WTC11 (cell line): ENCODE measurements around the gene PGAP6.

Source experiments
- CBFB ChIP-seq: sonication (generic); formaldehyde crosslinking; IDR thresholded peaks from 2 replicates; pipeline ENCODE4 v1.8.1; 2022; ENCODE audit warnings: mild to moderate bottlenecking, low read depth, missing genetic modification reagents
- CREB1 ChIP-seq: sonication (generic); formaldehyde crosslinking; IDR thresholded peaks from 2 replicates; pipeline ENCODE4 v1.8.0; 2023; ENCODE audit warnings: mild to moderate bottlenecking, missing genetic modification reagents
- CTCF ChIP-seq: fragments of 200-600 bp; IDR thresholded peaks from 2 replicates; pipeline ENCODE4 v1.8.0; 2022; ENCODE audit warnings: antibody characterized with exemption
- ESRRA ChIP-seq: sonication (generic); formaldehyde crosslinking; IDR thresholded peaks from 2 replicates; pipeline ENCODE4 v1.8.1; 2022; ENCODE audit warnings: mild to moderate bottlenecking, missing genetic modification reagents, borderline replicate concordance
- ETV6 ChIP-seq: sonication (generic); formaldehyde crosslinking; IDR thresholded peaks from 2 replicates; pipeline ENCODE4 v1.8.1; 2022; ENCODE audit warnings: mild to moderate bottlenecking, missing genetic modification reagents
- FOXP1 ChIP-seq: sonication (generic); formaldehyde crosslinking; IDR thresholded peaks from 2 replicates; pipeline ENCODE4 v1.8.0; 2022; ENCODE audit warnings: missing genetic modification reagents, mild to moderate bottlenecking, moderate library complexity, borderline replicate concordance
- IRF2 ChIP-seq: sonication (generic); formaldehyde crosslinking; IDR thresholded peaks from 2 replicates; pipeline ENCODE4 v1.8.0; 2022; ENCODE audit warnings: low read depth, missing genetic modification reagents, borderline replicate concordance
- PRDM15 ChIP-seq: sonication (generic); formaldehyde crosslinking; IDR thresholded peaks from 2 replicates; pipeline ENCODE4 v1.8.0; 2022; ENCODE audit warnings: missing genetic modification reagents
- TCF7 ChIP-seq: sonication (generic); formaldehyde crosslinking; IDR thresholded peaks from 2 replicates; pipeline ENCODE4 v1.8.0; 2022; ENCODE audit warnings: mild to moderate bottlenecking, low read depth, missing genetic modification reagents, moderate library complexity
- USF1 ChIP-seq: sonication (generic); formaldehyde crosslinking; IDR thresholded peaks from 2 replicates; pipeline ENCODE4 v1.8.0; 2022; ENCODE audit warnings: mild to moderate bottlenecking, missing genetic modification reagents
- ZNF219 ChIP-seq: sonication (generic); formaldehyde crosslinking; IDR thresholded peaks from 2 replicates; pipeline ENCODE4 v1.8.0; 2023; ENCODE audit warnings: missing genetic modification reagents, mild to moderate bottlenecking, borderline replicate concordance
- ZNF281 ChIP-seq: sonication (generic); formaldehyde crosslinking; IDR thresholded peaks from 2 replicates; pipeline ENCODE4 v1.8.0; 2023; ENCODE audit warnings: mild to moderate bottlenecking, missing genetic modification reagents
- ZNF396 ChIP-seq: fragments of 250-450 bp; sonication (Bioruptor Pico); IDR thresholded peaks from 2 replicates; pipeline ENCODE4 v1.8.0; 2021; ENCODE audit warnings: mild to moderate bottlenecking, moderate library complexity, borderline replicate concordance

- no peak for TF ChIP-seq CTCF
- no peak for TF ChIP-seq CREB1 (CRISPR knock-in tag)
- no peak for TF ChIP-seq ESRRA (CRISPR knock-in tag)
- no peak for TF ChIP-seq CBFB (CRISPR knock-in tag)
- no peak for TF ChIP-seq ZNF396 (CRISPR knock-in tag)
- TF ChIP-seq ETV6 (CRISPR knock-in tag) = no peak
- no peak for TF ChIP-seq ZNF219 (CRISPR knock-in tag)
- no peak for TF ChIP-seq TCF7 (CRISPR knock-in tag)
- no peak for TF ChIP-seq ZNF281 (CRISPR knock-in tag)
- no peak for TF ChIP-seq IRF2
- TF ChIP-seq FOXP1 (CRISPR knock-in tag) = no peak
- TF ChIP-seq USF1 (CRISPR knock-in tag) = no peak
- no peak for TF ChIP-seq PRDM15 (CRISPR knock-in tag)
These were observed 28.1 kb downstream of the PGAP6 start for GRCh38 chr16:353404-354290.
